K562 (cell line): ENCODE results near the gene TNFRSF11A. TPM values are rescaled to one million over a fixed set of nuclear protein-coding genes. Genes with fewer than 3 reads are reported as not detected.

ENCODE experiments used
- ATAC-seq: fragments of 200-7000 bp; cut with Tn5 transposase; 3 replicates; pipeline ENCODE4 v1.9.1; 2020; ENCODE audit warnings: moderate library complexity
- BruUV-seq: library from RNA; stranded (reverse); fragments of 400-500 nt; replicated peaks from 2 replicates; lab custom pipeline; 2021; lab: Mats Ljungman, UMichigan
- CTCF ChIA-PET: fragments of 300-600 bp; formaldehyde crosslinking; extraction: SDS; loops from one replicate; lab custom pipeline; 2021; ENCODE audit warnings: low intra/inter-chr PET ratio; lab: Yijun Ruan, JAX
- POLR2A ChIA-PET: fragments of 300-600, 350-650 bp; sonication (Branson Sonifier 250); formaldehyde crosslinking; extraction: SDS; loops from one replicate; lab custom pipeline; 2021; ENCODE audit warnings: antibody characterized with exemption, inconsistent platforms; lab: Yijun Ruan, JAX
- DNase-seq, 4 experiments: peaks; one replicate each; pipeline versions ENCODE4 v3.0.0 to v3.0.0-alpha.2; 2011 to 2018; ENCODE audit warnings: low spot score in 3 of 4, mixed read lengths in 3 of 4; ENCODE audit errors: extremely low read depth in 1 of 4
- FAIRE-seq: peaks from 2 replicates; lab custom pipeline; 2011; peaks lifted over from hg19 to GRCh38; lab: Jason Lieb, UNC
- H2AFZ ChIP-seq: 2 replicates; pipeline ENCODE4 v1.6.0; 2011; ENCODE audit warnings: low read depth, low read length, control low read depth, inconsistent platforms
- H3K27ac ChIP-seq: fragments of 200-600 bp; 3 replicates; pipeline ENCODE4 v1.8.0; 2011; ENCODE audit warnings: low read depth, mild to moderate bottlenecking, control low read depth, inconsistent platforms, low read length, moderate library complexity, mixed read lengths; ENCODE audit errors: extremely low read depth
- H3K27me3 ChIP-seq, 2 experiments: fragments of 300-600 bp in 1 of 2; 2 replicates in 1 of 2; 3 replicates in 1 of 2; pipeline versions ENCODE4 v1.6.0 to v1.8.0; 2011; ENCODE audit warnings: inconsistent platforms in 2 of 2, low read length in 2 of 2, mild to moderate bottlenecking in 1 of 2, mixed read lengths in 1 of 2, moderate library complexity in 1 of 2; ENCODE audit not compliant: control insufficient read depth in 2 of 2, insufficient read depth in 2 of 2
- H3K36me3 ChIP-seq: fragments of 300-600 bp; 3 replicates; pipeline ENCODE4 v1.8.0; 2011; ENCODE audit warnings: mild to moderate bottlenecking, low read length, inconsistent platforms; ENCODE audit not compliant: control insufficient read depth, insufficient read depth
- H3K4me1 ChIP-seq, 2 experiments: fragments of 200-600 bp in 1 of 2; replicated peaks in 1 of 2; 2 replicates in 1 of 2; 3 replicates in 1 of 2; pipeline versions ENCODE4 v1.5.1 to v1.8.0; 2011; ENCODE audit warnings: inconsistent platforms in 2 of 2, low read length in 2 of 2, mild to moderate bottlenecking in 1 of 2, mixed read lengths in 1 of 2, moderate library complexity in 1 of 2; ENCODE audit not compliant: control insufficient read depth in 2 of 2, insufficient read depth in 2 of 2
- H3K4me2 ChIP-seq: 2 replicates; pipeline ENCODE4 v1.6.1; 2011; ENCODE audit warnings: low read length, control low read depth, inconsistent platforms, mixed read lengths; ENCODE audit not compliant: insufficient read depth
- H3K4me3 ChIP-seq: fragments of 200-600 bp; sonication (generic), shearing (Covaris generic); 2 replicates; pipeline ENCODE4 v1.5.1; 2016; ENCODE audit warnings: control low read depth, inconsistent platforms
- H3K79me2 ChIP-seq: fragments of 200-600 bp; 3 replicates; pipeline ENCODE4 v1.8.0; 2011; ENCODE audit warnings: low read length, inconsistent platforms; ENCODE audit not compliant: control insufficient read depth, insufficient read depth
- H3K9ac ChIP-seq, 2 experiments: 2 replicates each; pipeline versions ENCODE4 v1.6.0 to v1.6.1; 2011; ENCODE audit warnings: low read depth in 2 of 2, low read length in 2 of 2, control low read depth in 1 of 2, inconsistent platforms in 1 of 2, mild to moderate bottlenecking in 1 of 2, mixed read lengths in 1 of 2; ENCODE audit not compliant: insufficient read depth in 1 of 2
- H3K9me1 ChIP-seq: one replicate; pipeline ENCODE4 v1.6.0; 2011; ENCODE audit warnings: inconsistent platforms, mild to moderate bottlenecking, low read length, moderate library complexity; ENCODE audit not compliant: control insufficient read depth, insufficient read depth
- H3K9me3 ChIP-seq: replicated peaks from 2 replicates; pipeline ENCODE4 v1.5.1; 2011; ENCODE audit warnings: low read depth, low read length, inconsistent platforms; ENCODE audit not compliant: control insufficient read depth, insufficient read depth
- H4K20me1 ChIP-seq: replicated peaks from 2 replicates; pipeline ENCODE4 v1.6.1; 2011; ENCODE audit warnings: low read length, inconsistent platforms, mixed read lengths; ENCODE audit not compliant: control insufficient read depth, insufficient read depth
- BRCA1 ChIP-seq, 2 experiments: fragments of 450-650 bp in 1 of 2; sonication (generic) in 1 of 2; formaldehyde crosslinking in 1 of 2; IDR thresholded peaks; 2 replicates each; pipeline versions ENCODE4 v1.5.0 to v1.6.1; 2017 to 2020; ENCODE audit warnings: mild to moderate bottlenecking in 1 of 2, missing genetic modification reagents in 1 of 2
- DNMT1 ChIP-seq: fragments of 450-650 bp; IDR thresholded peaks from 2 replicates; pipeline ENCODE4 v1.6.1; 2016; ENCODE audit warnings: antibody characterized with exemption, mild to moderate bottlenecking
- REST ChIP-seq, 2 experiments: fragments of 450-650 bp; formaldehyde crosslinking in 1 of 2; IDR thresholded peaks; 2 replicates each; pipeline versions ENCODE4 v1.4.0 to v1.6.1; 2014 to 2020; ENCODE audit warnings: mild to moderate bottlenecking in 2 of 2, borderline replicate concordance in 1 of 2, low read depth in 1 of 2
- TEAD4 ChIP-seq, 2 experiments: sonication (generic) in 1 of 2; formaldehyde crosslinking in 1 of 2; IDR thresholded peaks; 2 replicates each; pipeline versions ENCODE4 v1.6.1 to v1.8.0; 2012 to 2022; ENCODE audit warnings: borderline replicate concordance in 1 of 2, inconsistent platforms in 1 of 2, low read length in 1 of 2, mild to moderate bottlenecking in 1 of 2, missing genetic modification reagents in 1 of 2
- ZC3H11A ChIP-seq: IDR thresholded peaks from 2 replicates; pipeline ENCODE4 v1.6.1; 2012; ENCODE audit warnings: low read depth, low read length, improper control_type of control experiment
- ZNF253 ChIP-seq: fragments of 250-450 bp; sonication (Bioruptor Pico); conservative IDR thresholded peaks from 2 replicates; pipeline ENCODE4 v1.6.1; 2021; ENCODE audit warnings: mild to moderate bottlenecking
- ZNF311 ChIP-seq: fragments of 250-450 bp; sonication (Bioruptor Pico); IDR thresholded peaks from 2 replicates; pipeline ENCODE4 v1.4.0; 2020; ENCODE audit warnings: mild to moderate bottlenecking, moderate library complexity
- WGBS: fragments of 100-300 bp; shearing (Covaris generic); methylation state at CpG from one replicate; pipeline ENCODE4 v1.1.6; 2016; ENCODE audit warnings: low coverage, mixed read lengths; ENCODE audit not compliant: insufficient coverage; ENCODE audit errors: missing lambda C conversion rate; 5-methylcytosine and 5-hydroxymethylcytosine counted together
- in situ Hi-C: fragments of 300-500 bp; cut with MboI; formaldehyde crosslinking; loops from 4 replicates; pipeline ENCODE4 v1.15.0; 2018; ENCODE audit warnings: inconsistent platforms, mixed read lengths
- intact Hi-C: fragments of 100-400 bp; cut with micrococcal nuclease; formaldehyde crosslinking; loops from 2 replicates; pipeline ENCODE4 v1.14.2; 2022
- polyA plus RNA-seq, 8 experiments: library from polyadenylated mRNA; depleted of rRNA in 4 of 8; stranded (reverse) in 5 of 8; unstranded in 3 of 8; fragments of >200 nt; fragmentation: Nextera tagmentation in 2 of 8; fragmentation: Illumina TruSeq in 1 of 8; extraction: Ambion mirVana in 2 of 8; extraction: Trizol in 1 of 8; gene quantifications; 2 replicates each; pipeline versions ENCODE4 v1.2.1 to v1.2.3, GENCODE V29; 2011 to 2014; ENCODE audit warnings: inconsistent platforms in 1 of 8, missing spikeins in 1 of 8
- total RNA-seq, 7 experiments: library from RNA; depleted of rRNA in 6 of 7; stranded (reverse); fragments of >200 nt in 6 of 7; fragmentation: Illumina TruSeq in 2 of 7; extraction: Trizol in 2 of 7; gene quantifications; 2 replicates each; pipeline versions ENCODE4 v1.2.1 to v1.2.3, GENCODE V29; 2011 to 2021; ENCODE audit warnings: low replicate concordance in 1 of 7

The TNFRSF11A gene
- total and polyA plus RNA-seq, 9 of the 15 experiments (the other 6 are each of a cell fraction or from before 2014, with no cell fraction given), result 0.03 to 0.06 (median 0.04) TPM; not detected in 6

GRCh38 chr18:62369129-62369644 is 44.1 kb downstream of the TNFRSF11A start:
- no peak overlapping the region for H3K27ac ChIP-seq
- H3K4me1 ChIP-seq, result no peaks in the 10 kb centered on the region
- H3K9me3 ChIP-seq, result no peaks in the 10 kb centered on the region
- ChIA-PET CTCF (no interaction called here), POLR2A (interaction anchor here (0.7 kb wide), 1 partner anchor 54 kb away, joined by 3 read pairs; no protein-coding TSS in a partner anchor)
- FAIRE-seq (no peak), DNase-seq (no peak), ATAC-seq (peak; percentile 49; the same call in 2 of the 3 replicates)
- intact Hi-C loops, result no loop called here
- 5% methylated on average over 7 of the region's 9 CpGs for WGBS
- H3K9me1 ChIP-seq, result no peaks in the 10 kb centered on the region
- BruUV-seq, result no TSS peak
- H3K4me3 ChIP-seq, result no peak overlapping the region
- H3K36me3 ChIP-seq, result no peaks in the 10 kb centered on the region
- H4K20me1 ChIP-seq, result no peaks in the 10 kb centered on the region
- in situ Hi-C loops, result no loop called here
- TF ChIP-seq ZNF253 (CRISPR knock-in tag) (no peak), ZC3H11A (no peak), REST (IDR thresholded peaks at IDR 0.05; ENCODE audit: borderline replicate concordance) (no peak), REST (CRISPR knock-in tag; IDR thresholded peaks at IDR 0.05; ENCODE audit: low read depth) (no peak), DNMT1 (no peak), ZNF311 (CRISPR knock-in tag) (no peak), BRCA1 (IDR thresholded peaks at IDR 0.05) (no peak), BRCA1 (CRISPR knock-in tag; IDR thresholded peaks at IDR 0.05) (no peak), TEAD4 (IDR thresholded peaks at IDR 0.05; ENCODE audit: low read length) (no peak), TEAD4 (CRISPR knock-in tag; IDR thresholded peaks at IDR 0.05; ENCODE audit: borderline replicate concordance) (no peak)
- H3K27me3 ChIP-seq, result peaks cover 9 to 35% of the 10 kb centered on the region in 2 experiments
- no peak overlapping the region for H3K4me2 ChIP-seq
- H3K79me2 ChIP-seq, result no peaks in the 10 kb centered on the region
- no peak overlapping the region for H3K9ac ChIP-seq
- no peak overlapping the region for H2AFZ ChIP-seq
